Activated CD4-positive, alpha-beta T cell treated with anti-CD3 and anti-CD28 coated beads, Interleukin-2, amount 10 ng/mL, durations not matched to agents 24 days and 14 days (primary cell): ENCODE measurements around the gene LZTS3. TPM values are rescaled to one million over a fixed set of nuclear protein-coding genes. Genes with fewer than 3 reads are reported as not detected.

ENCODE experiments used
- total RNA-seq: library from RNA; stranded (reverse); gene quantifications from 2 replicates; pipeline ENCODE4 v1.2.3, GENCODE V29; 2022

Gene LZTS3
- total RNA-seq, 1 donor from 2014 or later: 0.54 TPM

Other genes starting within 250 kb of the LZTS3 start
- gene GNRH2, start 129.9 kb downstream of the LZTS3 start, total RNA-seq: 1.7 and 2.7 TPM in 2 replicates
- gene MRPS26, start 127.5 kb downstream of the LZTS3 start, total RNA-seq: 123 and 130 TPM in 2 replicates
- 0.73 TPM in 1 of 2 replicates, not detected in the other for gene OXT, start 101.9 kb downstream of the LZTS3 start, total RNA-seq
- not detected in 2 replicates for gene AVP, start 88.8 kb downstream of the LZTS3 start, total RNA-seq
- gene FASTKD5, start 13.7 kb downstream of the LZTS3 start, total RNA-seq: 24.8 and 26.0 TPM in 2 replicates
- 6.7 and 7.2 TPM in 2 replicates for gene UBOX5, start 13.7 kb downstream of the LZTS3 start, total RNA-seq
- 59.0 and 70.0 TPM in 2 replicates for gene DDRGK1, start 31.1 kb upstream of the LZTS3 start, total RNA-seq
- 102 and 103 TPM in 2 replicates for gene ITPA, start 35.9 kb upstream of the LZTS3 start, total RNA-seq
- 1.9 and 2.4 TPM in 2 replicates for gene SLC4A11, start 65.6 kb upstream of the LZTS3 start, total RNA-seq
- 0.84 and 1.0 TPM in 2 replicates for gene DNAAF9, start 234.1 kb upstream of the LZTS3 start, total RNA-seq